SU-DHL-6 (cell line): ENCODE results near the gene SESN3.

Experiments
- H2AFZ ChIP-seq: fragments of 200-600 bp; sonication (generic); 2 replicates; pipeline ENCODE4 v1.6.1; 2014; ENCODE audit warnings: low read depth, mild to moderate bottlenecking, moderate library complexity, mixed read lengths, antibody characterized with exemption, low read length; ENCODE audit not compliant: severe bottlenecking
- H3F3A ChIP-seq: fragments of 200-600 bp; shearing (Covaris generic); 2 replicates; pipeline ENCODE4 v1.6.0; 2016; ENCODE audit warnings: antibody characterized with exemption, mild to moderate bottlenecking; ENCODE audit not compliant: insufficient read depth
- H3K27ac ChIP-seq: fragments of 200-600 bp; sonication (generic); 2 replicates; pipeline ENCODE4 v1.5.1; 2016; ENCODE audit warnings: low read depth, mild to moderate bottlenecking, low read length, moderate library complexity, mixed read lengths
- H3K27me3 ChIP-seq: fragments of 200-600 bp; sonication (generic), shearing (Covaris generic); 2 replicates; pipeline ENCODE4 v1.6.0; 2014; ENCODE audit warnings: mild to moderate bottlenecking, low read length
- H3K36me3 ChIP-seq: fragments of 200-600 bp; sonication (generic); 2 replicates; pipeline ENCODE4 v1.6.1; 2014; ENCODE audit warnings: mild to moderate bottlenecking, low read length, mixed read lengths
- H3K4me2 ChIP-seq: fragments of 300-600, 200-600 bp; shearing (Covaris generic), sonication (generic); 2 replicates; pipeline ENCODE4 v1.6.0; 2014; ENCODE audit warnings: low read length, low read depth, mild to moderate bottlenecking; ENCODE audit not compliant: poor library complexity, severe bottlenecking
- H3K4me3 ChIP-seq: fragments of 200-600 bp; sonication (generic); 2 replicates; pipeline ENCODE4 v1.5.1; 2014; ENCODE audit warnings: antibody characterized with exemption, low read length, mild to moderate bottlenecking, mixed read lengths; ENCODE audit not compliant: insufficient read depth, poor library complexity, severe bottlenecking
- H3K79me2 ChIP-seq: fragments of 200-600 bp; sonication (generic); 2 replicates; pipeline ENCODE4 v1.6.1; 2014; ENCODE audit warnings: mild to moderate bottlenecking, low read length, moderate library complexity; ENCODE audit not compliant: insufficient read depth
- H3K9ac ChIP-seq: fragments of 200-600 bp; sonication (generic); 2 replicates; pipeline ENCODE4 v1.7.0; 2014; ENCODE audit warnings: mild to moderate bottlenecking, low read length
- H3K9me2 ChIP-seq: fragments of 200-600 bp; sonication (generic); replicated peaks from 2 replicates; pipeline ENCODE4 v1.6.1; 2014; ENCODE audit warnings: low read length; ENCODE audit not compliant: insufficient read depth
- H3K9me3 ChIP-seq: fragments of 200-600 bp; sonication (generic); 2 replicates; pipeline ENCODE4 v1.6.1; 2014; ENCODE audit warnings: low read length, mixed read lengths; ENCODE audit not compliant: insufficient read depth
- H4K20me1 ChIP-seq: fragments of 200-600 bp; sonication (generic); 2 replicates; pipeline ENCODE4 v1.6.1; 2014; ENCODE audit warnings: low read depth, mild to moderate bottlenecking, antibody characterized with exemption, low read length, moderate library complexity, mixed read lengths
- EZH2phosphoT487 ChIP-seq: fragments of 200-600 bp; sonication (generic), shearing (Covaris generic); conservative IDR thresholded peaks from 2 replicates; pipeline ENCODE4 v1.6.1; 2018; ENCODE audit warnings: mild to moderate bottlenecking, antibody characterized with exemption, low read length, moderate library complexity, mixed read lengths
- TF ChIP-seq, protein P1 (sequence below): fragments of 200-600 bp; sonication (generic); IDR thresholded peaks from one replicate; pipeline ENCODE4 v1.5.1; 2017; ENCODE audit warnings: antibody characterized with exemption, mild to moderate bottlenecking, low read length, moderate library complexity; ENCODE audit not compliant: insufficient read depth, poor library complexity, severe bottlenecking

SESN3 gene, protein sequence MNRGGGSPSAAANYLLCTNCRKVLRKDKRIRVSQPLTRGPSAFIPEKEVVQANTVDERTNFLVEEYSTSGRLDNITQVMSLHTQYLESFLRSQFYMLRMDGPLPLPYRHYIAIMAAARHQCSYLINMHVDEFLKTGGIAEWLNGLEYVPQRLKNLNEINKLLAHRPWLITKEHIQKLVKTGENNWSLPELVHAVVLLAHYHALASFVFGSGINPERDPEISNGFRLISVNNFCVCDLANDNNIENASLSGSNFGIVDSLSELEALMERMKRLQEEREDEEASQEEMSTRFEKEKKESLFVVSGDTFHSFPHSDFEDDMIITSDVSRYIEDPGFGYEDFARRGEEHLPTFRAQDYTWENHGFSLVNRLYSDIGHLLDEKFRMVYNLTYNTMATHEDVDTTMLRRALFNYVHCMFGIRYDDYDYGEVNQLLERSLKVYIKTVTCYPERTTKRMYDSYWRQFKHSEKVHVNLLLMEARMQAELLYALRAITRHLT

DNA sequence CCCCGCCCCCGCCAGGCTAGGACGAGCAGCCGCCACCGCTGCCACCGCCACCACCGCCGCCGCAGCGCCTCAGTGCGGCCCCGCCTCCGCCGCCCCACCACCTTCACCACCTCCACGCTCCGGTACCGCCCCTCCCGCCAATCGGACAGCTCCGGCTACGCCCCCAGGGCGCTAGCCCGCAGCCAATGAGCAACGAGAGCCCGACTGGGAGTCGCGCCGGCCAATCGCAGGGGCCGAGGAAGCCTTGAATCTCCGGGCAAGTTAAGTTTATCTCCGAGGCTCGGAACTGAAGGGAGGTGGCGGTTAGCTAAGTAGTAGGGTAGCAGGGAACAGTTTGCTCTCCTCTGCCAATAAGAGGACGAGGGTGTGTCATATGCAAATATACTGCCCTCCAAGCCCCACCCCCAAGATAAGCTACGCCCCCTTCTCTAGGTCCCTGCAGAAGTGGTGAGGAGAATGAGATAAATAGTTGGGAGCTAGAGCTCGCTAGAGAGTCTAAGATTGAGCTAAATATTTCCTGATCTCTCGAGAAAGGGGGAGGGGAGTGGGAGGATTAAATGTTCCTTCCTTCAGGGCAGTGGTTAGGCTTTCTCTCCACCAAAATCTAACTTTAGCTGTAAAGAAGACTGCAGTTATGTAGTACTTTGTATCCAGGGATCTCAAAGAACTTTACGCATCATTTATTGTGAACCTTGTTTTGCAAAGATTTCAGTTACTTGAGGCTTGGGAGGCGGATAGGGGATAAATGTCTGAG is at the start of gene SESN3:
TSS of gene SESN3 (minus strand) at position 76 of the 754 bp plus-strand sequence. CDS start 342 bp downstream, outside the sequence.
- peak within 1 kb of the TSS; percentile 66 for H3K9ac ChIP-seq

DNA sequence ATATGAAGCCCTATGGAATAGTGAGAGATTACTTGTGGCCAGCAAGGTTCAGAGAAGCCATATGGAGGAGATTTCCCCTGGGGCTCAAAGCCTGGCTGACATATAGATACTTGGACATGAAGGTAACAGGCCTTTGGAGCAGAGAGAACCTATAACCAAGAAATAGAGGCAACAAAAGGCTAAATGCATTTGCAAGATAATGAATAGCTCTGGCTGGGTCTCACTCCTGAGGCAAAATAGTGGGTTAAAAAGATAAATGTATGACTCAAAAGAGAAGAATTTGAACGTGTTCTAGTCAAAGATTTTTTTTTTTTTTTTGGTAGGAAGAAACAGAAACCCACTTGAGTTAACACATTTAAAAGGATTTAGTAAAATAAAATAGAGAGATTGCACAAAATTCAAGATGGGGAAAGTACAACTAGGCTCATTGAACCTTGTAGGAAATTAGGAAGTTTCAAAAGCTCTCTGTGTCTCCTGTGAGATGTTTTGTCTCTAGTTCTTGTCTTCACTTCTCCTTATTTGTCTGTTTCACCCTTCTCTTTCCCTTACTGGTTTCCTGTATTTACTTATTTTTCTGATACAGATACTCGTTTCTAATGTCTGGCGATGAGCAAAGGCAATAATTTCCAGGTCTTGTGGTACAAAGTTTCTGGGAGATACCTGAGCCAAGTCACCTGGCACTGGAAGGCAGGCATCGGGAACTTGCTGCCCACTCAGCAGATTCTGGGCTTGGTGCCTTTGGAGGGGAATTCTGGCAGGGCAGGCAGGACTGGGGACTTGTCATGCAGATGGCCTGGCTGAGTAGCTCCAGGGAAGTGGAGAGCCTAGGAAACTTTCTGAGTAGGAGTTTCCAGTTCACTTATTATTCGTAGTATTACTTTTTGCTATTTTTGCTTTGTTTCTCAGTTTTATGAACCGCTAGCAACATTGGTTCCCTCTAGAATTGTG is 49.2 kb upstream of the SESN3 start:
- no peak overlapping the region for H3K4me3 ChIP-seq
- H3F3A ChIP-seq, result no peaks in the 10 kb centered on the region
- H3K9me3 ChIP-seq, result no peaks in the 10 kb centered on the region
- H3K9me2 ChIP-seq, result no peaks in the 10 kb centered on the region
- H3K9ac ChIP-seq, result no peak overlapping the region
- H3K27ac ChIP-seq, result no peak overlapping the region
- H4K20me1 ChIP-seq, result no peaks in the 10 kb centered on the region
- H2AFZ ChIP-seq, result no peak overlapping the region
- no peak overlapping the region for H3K4me2 ChIP-seq
- H3K79me2 ChIP-seq, result no peaks in the 10 kb centered on the region
- no peak for TF ChIP-seq EZH2phosphoT487
- no peaks in the 10 kb centered on the region for H3K36me3 ChIP-seq
- no peaks in the 10 kb centered on the region for H3K27me3 ChIP-seq

More for the DNA sequence above, at the start of gene SESN3:
- Histone ChIP-seq H3F3A (no peaks in the 10 kb centered on the region), H3K9me3 (no peaks in the 10 kb centered on the region), H3K9me2 (no peaks in the 10 kb centered on the region), H3K4me3 (peak within 1 kb of the TSS; percentile 72), H3K27ac (0 out of 2 replicates have a peak within 1 kb of the TSS, but pooled peaks have one; percentile 25), H3K36me3 (no peaks in the 10 kb centered on the region), H3K27me3 (no peaks in the 10 kb centered on the region), H3K4me2 (peak within 1 kb of the TSS; percentile 90), H2AFZ (peak within 1 kb of the TSS; percentile 83), H4K20me1 (no peaks in the 10 kb centered on the region), H3K79me2 (no peaks in the 10 kb centered on the region)
- TF ChIP-seq EZH2phosphoT487, result no peak
- TF ChIP-seq, protein P1, sequence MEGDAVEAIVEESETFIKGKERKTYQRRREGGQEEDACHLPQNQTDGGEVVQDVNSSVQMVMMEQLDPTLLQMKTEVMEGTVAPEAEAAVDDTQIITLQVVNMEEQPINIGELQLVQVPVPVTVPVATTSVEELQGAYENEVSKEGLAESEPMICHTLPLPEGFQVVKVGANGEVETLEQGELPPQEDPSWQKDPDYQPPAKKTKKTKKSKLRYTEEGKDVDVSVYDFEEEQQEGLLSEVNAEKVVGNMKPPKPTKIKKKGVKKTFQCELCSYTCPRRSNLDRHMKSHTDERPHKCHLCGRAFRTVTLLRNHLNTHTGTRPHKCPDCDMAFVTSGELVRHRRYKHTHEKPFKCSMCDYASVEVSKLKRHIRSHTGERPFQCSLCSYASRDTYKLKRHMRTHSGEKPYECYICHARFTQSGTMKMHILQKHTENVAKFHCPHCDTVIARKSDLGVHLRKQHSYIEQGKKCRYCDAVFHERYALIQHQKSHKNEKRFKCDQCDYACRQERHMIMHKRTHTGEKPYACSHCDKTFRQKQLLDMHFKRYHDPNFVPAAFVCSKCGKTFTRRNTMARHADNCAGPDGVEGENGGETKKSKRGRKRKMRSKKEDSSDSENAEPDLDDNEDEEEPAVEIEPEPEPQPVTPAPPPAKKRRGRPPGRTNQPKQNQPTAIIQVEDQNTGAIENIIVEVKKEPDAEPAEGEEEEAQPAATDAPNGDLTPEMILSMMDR, result no peak

DNA sequence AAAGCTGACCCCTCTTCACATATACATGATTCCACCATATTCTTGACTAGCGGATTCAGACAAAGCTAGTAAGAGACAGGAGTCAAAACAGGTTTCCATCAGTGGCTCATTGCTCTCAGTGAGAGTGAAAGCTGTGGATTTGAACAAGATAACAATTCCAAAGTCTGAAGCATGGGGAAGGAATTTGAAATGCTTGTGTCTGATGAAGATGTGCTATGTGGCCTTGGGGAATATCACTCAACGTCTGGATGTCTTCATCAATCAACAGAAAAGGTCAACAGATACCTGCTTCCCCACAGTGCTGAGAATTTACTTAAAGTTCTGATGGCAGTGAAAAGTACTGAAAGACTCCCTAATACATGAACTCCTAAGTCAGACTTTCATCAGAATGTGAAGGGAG is 46.9 kb upstream of the SESN3 start:
- TF ChIP-seq EZH2phosphoT487, result no peak
- TF ChIP-seq, protein P1, result no peak
- H3F3A ChIP-seq, result no peaks in the 10 kb centered on the region
- H3K9me3 ChIP-seq, result no peaks in the 10 kb centered on the region
- no peak overlapping the region for H3K9ac ChIP-seq
- no peaks in the 10 kb centered on the region for H4K20me1 ChIP-seq
- H2AFZ ChIP-seq, result no peak overlapping the region
- H3K4me3 ChIP-seq, result no peak overlapping the region
- no peaks in the 10 kb centered on the region for H3K36me3 ChIP-seq
- H3K27ac ChIP-seq, result no peak overlapping the region
- no peaks in the 10 kb centered on the region for H3K9me2 ChIP-seq
- no peaks in the 10 kb centered on the region for H3K27me3 ChIP-seq
- no peaks in the 10 kb centered on the region for H3K79me2 ChIP-seq
- H3K4me2 ChIP-seq, result no peak overlapping the region
